HFF-Myc (cell line): Measurements from ENCODE around the gene NUDT3.
"Not testable (repeated sequence)": the region's sequence is repeated elsewhere in the genome, so short reads cannot be mapped to it uniquely, and the experiment has no call there.

ENCODE experiments used
- DNase-seq: peaks from one replicate; pipeline ENCODE4 v3.0.0-alpha.2; 2011; ENCODE audit warnings: low read depth; ENCODE audit errors: extremely low read depth
- H3K4me3 ChIP-seq: replicated peaks from 2 replicates; pipeline ENCODE4 v1.5.1; 2011; ENCODE audit warnings: low read depth, mild to moderate bottlenecking, control low read depth, low read length
- TF ChIP-seq, protein P1 (sequence below): IDR thresholded peaks from 2 replicates; pipeline ENCODE4 v1.5.1; 2012; ENCODE audit warnings: mild to moderate bottlenecking, low read depth, low read length, control low read depth; ENCODE audit errors: missing control alignments

Gene NUDT3

DNA sequence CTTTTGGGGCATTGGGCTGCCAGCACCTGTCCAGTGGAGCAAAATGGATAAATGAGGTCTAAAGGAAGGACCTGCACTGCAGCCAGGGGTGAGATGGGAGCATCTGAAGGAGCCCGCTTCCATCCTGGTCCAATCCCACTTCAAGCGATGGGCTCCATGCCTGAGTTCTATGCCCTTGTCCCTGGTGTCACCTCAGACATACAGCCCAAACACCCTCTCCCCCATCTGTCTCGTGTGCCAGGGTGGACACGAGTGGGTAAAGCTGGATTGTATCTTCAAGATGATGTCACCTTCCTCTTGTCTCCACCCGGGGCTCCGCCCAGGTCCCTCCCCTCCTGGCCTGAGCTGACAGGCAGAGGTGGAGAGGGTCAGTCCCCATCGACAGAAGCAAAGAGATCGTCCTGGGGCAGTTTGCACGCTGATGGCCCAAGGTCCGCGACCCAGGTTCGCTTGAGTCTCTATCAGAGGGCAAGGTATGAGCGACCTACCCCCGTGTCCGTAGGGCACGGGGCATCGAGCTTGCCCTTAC is 144.2 kb downstream of the NUDT3 start:
- TF ChIP-seq, protein P1, sequence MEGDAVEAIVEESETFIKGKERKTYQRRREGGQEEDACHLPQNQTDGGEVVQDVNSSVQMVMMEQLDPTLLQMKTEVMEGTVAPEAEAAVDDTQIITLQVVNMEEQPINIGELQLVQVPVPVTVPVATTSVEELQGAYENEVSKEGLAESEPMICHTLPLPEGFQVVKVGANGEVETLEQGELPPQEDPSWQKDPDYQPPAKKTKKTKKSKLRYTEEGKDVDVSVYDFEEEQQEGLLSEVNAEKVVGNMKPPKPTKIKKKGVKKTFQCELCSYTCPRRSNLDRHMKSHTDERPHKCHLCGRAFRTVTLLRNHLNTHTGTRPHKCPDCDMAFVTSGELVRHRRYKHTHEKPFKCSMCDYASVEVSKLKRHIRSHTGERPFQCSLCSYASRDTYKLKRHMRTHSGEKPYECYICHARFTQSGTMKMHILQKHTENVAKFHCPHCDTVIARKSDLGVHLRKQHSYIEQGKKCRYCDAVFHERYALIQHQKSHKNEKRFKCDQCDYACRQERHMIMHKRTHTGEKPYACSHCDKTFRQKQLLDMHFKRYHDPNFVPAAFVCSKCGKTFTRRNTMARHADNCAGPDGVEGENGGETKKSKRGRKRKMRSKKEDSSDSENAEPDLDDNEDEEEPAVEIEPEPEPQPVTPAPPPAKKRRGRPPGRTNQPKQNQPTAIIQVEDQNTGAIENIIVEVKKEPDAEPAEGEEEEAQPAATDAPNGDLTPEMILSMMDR: no peak
- no peak for DNase-seq
- H3K4me3 ChIP-seq: peak overlapping the region; percentile 68

DNA sequence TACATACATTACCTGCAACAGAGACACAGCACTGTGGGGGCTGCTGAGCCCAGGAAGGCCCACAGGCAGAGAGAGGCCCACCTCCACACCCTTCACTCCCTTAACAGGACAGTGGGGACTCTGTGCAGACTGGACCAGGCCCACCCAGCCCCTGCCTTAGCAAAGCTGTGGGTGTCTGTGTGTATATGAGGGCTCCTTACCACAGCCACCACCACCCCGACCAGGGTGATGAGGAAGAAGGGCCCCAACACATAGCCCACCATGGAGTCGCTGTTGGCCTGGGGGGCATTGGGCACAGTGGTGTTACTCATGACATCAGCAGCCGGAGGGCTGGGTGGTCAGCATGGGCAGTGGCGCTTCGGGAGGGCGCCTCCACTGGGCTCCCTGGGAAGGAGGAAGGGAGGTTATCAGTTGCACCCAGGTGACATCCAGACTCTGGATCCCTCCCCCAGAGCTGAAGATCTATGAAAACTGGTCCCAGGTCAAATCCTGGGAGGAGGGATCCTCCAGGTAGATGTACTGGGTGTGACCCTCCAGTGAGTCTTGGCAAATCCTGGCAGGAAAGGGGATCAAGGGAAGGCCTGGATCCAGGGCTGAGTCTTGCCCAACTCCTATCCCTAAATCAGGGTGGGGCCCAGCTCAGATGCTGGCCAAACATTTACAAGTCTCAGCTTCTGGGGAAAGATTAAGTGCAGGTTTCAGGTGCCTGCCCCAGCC is 144.8 kb downstream of the NUDT3 start:
- DNase-seq: no peak
- TF ChIP-seq, protein P1: no peak
- peak overlapping the region; percentile 68 for H3K4me3 ChIP-seq

DNA sequence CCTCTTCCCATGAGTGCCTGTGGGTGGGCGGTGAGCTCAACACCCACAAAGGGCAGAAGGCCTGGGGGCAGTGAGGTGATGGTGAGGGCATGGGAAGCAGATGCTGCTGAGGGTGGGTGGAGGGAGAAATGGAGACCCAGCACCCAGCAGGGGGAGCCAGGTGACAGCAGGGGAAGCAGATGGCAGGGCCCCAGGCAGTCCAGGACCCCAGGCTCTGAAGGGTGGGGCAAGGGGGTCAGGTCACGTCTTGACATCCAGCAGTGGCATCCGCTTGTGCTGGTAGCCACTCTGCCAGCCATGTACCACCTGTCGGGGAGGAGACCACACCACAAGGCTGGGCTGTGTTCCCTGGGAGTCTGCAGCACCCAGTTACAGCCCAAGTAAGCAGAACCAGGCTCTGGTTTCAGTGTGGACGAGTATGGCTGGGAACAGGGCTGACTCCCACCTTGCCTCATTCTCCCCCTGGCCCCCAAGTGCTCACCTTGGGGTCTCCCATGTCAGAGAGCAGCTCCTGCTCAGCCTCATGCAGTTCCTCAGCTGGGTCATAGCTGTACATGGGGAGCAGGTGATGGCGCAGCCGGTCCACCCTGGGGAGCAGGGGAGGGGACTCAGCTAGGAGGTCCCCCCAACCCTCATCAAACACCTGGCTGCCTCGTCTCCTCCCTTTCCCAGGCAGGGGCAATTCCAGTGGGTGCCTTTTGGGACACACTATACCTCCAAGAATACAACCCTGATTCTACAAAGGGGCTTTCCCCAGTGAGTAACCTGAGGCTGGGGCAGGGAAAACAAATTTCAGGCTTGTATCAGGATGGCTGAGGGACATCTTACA is 145.7 kb downstream of the NUDT3 start:
- 0 out of 2 replicates have a peak overlapping the region, but pooled peaks have one; percentile 2 for H3K4me3 ChIP-seq
- DNase-seq: no peak
- TF ChIP-seq, protein P1: peak; percentile 68

DNA sequence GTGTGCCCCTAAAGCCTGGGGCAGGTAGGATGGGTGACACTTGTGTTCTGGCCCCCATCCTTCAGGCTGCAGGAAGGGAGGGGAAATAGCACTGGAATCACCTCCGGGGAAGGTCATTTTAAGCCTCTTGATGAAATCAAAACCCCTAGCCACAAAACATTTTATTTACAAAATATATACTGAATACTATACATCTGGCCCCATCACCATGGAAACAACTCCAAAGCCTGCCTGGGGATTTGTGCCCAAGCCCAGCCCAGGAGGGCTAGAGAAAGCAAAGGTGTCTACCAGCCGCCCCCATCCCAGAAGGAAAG is 146.3 kb downstream of the NUDT3 start:
- DNase-seq: peak; percentile 62
- no peak overlapping the region for H3K4me3 ChIP-seq
- TF ChIP-seq, protein P1: no peak

DNA sequence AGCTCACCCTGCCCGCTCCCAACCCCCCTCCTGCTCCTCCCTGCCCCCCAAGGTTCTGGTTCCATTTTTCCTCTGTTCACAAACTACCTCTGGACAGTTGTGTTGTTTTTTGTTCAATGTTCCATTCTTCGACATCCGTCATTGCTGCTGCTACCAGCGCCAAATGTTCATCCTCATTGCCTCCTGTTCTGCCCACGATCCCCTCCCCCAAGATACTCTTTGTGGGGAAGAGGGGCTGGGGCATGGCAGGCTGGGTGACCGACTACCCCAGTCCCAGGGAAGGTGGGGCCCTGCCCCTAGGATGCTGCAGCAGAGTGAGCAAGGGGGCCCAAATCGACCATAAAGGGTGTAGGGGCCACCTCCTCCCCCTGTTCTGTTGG is 146.7 kb downstream of the NUDT3 start:
- H3K4me3 ChIP-seq, DNase-seq: not testable (repeated sequence)

DNA sequence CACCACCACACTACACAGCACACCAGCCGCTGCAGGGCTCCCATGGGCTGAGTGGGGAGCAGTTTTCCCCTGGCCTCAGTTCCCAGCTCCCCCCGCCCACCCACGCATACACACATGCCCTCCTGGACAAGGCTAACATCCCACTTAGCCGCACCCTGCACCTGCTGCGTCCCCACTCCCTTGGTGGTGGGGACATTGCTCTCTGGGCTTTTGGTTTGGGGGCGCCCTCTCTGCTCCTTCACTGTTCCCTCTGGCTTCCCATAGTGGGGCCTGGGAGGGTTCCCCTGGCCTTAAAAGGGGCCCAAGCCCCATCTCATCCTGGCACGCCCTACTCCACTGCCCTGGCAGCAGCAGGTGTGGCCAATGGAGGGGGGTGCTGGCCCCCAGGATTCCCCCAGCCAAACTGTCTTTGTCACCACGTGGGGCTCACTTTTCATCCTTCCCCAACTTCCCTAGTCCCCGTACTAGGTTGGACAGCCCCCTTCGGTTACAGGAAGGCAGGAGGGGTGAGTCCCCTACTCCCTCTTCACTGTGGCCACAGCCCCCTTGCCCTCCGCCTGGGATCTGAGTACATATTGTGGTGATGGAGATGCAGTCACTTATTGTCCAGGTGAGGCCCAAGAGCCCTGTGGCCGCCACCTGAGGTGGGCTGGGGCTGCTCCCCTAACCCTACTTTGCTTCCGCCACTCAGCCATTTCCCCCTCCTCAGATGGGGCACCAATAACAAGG is 147.3 kb downstream of the NUDT3 start:
- H3K4me3 ChIP-seq, DNase-seq: not testable (repeated sequence)

DNA sequence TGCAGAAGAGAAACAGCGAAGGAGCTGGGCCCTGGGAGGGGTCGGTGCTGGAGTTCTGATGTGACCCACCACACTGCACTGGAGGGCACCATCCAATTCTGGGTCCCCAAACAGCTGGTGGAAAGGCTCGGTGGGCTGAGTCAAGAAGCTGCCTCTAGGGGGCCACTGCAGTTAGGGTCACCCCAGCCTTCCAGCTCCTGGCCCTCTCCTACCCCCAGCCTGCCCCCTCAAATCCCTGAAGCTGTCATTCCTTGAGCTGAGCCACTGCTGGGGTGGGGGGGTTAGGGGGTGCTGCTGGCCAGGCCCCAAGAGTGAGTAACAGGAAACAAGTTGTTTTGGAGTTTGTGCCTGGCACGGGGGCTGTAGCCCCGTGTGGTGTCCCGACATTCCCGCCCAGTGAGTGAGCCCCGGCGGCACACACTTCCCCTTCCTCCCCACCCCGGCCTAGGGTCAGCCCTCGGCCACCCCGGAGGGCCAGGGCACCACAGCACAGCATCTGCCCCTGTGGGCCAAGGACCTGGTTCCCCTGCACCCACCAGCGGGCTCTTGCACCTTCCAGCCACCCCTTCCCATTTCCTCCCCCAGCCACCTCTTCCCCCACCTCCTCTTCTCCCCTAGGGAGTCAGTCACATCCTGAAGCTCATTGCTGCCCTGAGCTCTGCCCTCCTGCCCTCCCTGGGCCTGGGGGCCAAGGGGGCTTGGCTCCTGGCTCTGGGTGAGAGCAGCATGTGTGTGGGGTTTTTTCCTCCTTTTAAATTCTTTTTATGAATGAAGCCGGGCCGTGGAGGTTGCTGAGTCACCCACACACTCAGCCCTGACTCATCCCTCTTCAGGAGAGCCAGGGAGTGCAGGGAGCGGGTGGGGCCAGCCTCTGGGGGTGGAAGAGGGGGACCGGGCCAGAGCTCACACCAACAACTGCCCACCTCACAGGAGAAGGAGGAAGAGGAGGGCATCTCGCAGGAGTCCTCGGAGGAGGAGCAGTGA is 148.3 kb downstream of the NUDT3 start:
- peak overlapping the region; percentile 18 for H3K4me3 ChIP-seq
- peak; percentile 85 for DNase-seq
- TF ChIP-seq, protein P1: peak; percentile 51
